Retinal pigment epithelial cell (primary cell): ENCODE results near the gene CRYL1.

Experiments
- DNase-seq: peaks from one replicate; pipeline ENCODE4 v3.0.0-alpha.2; 2010; ENCODE audit warnings: low read depth
- H3K4me3 ChIP-seq: 2 replicates; pipeline ENCODE4 v1.5.1; 2011; ENCODE audit warnings: mild to moderate bottlenecking, low read length, control low read depth, moderate library complexity
- CTCF ChIP-seq: conservative IDR thresholded peaks from 2 replicates; pipeline ENCODE4 v1.5.1; 2011; ENCODE audit warnings: low read depth, low read length, control low read depth, inconsistent platforms

The CRYL1 gene

DNA sequence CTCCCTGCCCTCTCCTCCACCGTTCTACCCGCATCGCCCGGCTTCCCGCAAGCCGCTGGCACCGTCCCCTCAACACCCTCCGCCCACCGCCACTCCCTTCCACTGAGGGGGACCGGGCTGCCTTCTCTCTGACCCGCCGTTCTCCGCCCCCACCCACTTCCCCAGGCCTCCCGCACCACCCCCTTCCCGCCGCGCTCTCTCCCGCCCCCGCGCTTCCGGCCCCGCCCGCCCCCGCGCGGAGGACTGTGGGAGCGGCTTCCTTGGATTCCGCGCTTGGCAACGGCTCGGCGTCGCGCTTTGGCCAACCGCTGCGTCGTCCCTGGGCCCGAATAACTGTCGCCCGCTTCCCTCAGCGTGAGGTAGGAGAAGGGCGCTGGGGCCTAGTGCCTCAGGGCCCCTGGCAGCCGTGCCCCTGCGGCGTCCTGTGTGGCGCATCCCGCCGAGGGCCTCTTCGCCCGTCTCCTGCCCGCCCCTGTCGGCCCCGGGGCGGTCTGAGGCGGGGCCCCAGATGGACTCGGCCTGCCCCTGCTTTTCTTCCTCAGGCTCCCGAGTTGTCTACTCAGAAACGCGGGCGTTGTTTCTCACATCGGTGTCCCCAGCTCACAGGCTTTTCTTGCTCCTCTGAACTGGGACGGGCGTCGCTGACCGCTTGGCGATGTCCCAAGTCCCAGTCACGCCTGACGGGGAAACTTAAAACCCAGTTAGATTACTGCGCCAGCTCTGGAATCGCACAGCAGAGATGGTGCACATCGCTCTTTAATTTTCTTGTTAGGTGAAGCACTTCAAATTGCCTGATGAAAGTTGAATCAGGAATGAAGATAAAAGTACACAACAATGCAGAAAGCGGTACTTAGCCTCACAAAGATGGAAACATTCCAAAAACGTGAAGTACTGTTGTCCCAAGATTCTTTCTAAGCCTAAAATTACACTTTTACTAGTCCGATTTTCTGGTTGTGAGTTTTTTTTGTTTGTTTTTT is 41.5 kb upstream of the CRYL1 start, which contains the start of gene IFT88:
IFT88 (plus strand) TSS at position 260 of the 977 bp plus-strand sequence. CDS start 7,229 bp downstream, outside the sequence.
- TF ChIP-seq CTCF: no peak
- H3K4me3 ChIP-seq: peak within 1 kb of the TSS; percentile 82
- peak; percentile 58 for DNase-seq

DNA sequence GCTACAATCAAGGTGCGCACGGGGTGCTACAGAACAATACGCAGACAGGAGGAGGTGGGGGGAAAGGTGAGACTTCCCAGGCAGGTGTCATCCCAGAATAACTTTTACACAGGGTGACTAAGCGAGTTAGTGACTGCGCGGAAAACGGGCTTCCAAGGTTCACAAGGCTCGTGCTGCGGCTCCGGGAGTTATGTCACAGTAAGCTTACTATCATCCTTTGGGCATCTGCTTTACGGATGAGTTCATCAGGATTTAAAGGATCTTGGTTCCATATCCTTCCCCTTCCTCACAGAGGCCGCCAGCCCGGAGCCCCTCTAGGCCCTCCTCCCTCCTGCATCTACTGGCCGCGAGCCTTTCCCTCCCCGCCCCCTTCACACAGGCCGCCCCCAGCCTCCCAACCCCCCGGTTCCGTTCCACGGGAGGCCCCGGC is 40.8 kb upstream of the CRYL1 start:
- peak; percentile 21 for DNase-seq
- TF ChIP-seq CTCF: no peak
- peak overlapping the region; percentile 82 for H3K4me3 ChIP-seq

- H3K4me3 ChIP-seq: no peak overlapping the region
- no peak for TF ChIP-seq CTCF
- DNase-seq: no peak
These were observed 39.6 kb upstream of the CRYL1 start for GRCh38 chr13:20565115-20565736.

- DNase-seq: no peak
- H3K4me3 ChIP-seq: no peak overlapping the region
- no peak for TF ChIP-seq CTCF
These were observed 36.1 kb upstream of the CRYL1 start for GRCh38 chr13:20561741-20562140.

GRCh38 chr13:20559659-20560356 is 34.2 kb upstream of the CRYL1 start:
- H3K4me3 ChIP-seq: no peak overlapping the region
- TF ChIP-seq CTCF: no peak
- no peak for DNase-seq

DNA sequence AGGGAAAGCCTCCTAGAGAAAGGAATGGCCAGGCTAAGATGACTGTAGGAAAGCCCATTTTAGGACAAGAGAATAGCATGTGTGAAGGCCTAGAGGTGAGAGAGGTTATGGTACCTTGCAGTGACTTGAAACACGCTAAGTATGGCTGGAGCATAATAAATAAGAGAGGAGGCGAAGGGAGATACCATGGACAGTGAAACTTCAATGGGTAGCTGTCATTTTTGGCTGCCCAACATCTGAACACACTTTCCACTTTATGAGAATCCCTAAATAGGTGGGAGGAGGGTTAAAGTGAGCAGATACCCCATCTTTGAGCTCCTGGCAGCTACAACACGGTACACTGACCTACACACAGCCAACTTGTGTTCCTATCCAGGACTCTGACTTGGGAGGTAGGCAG is 33.3 kb upstream of the CRYL1 start:
- no peak for DNase-seq
- TF ChIP-seq CTCF: no peak

More for the DNA sequence above, 33.3 kb upstream of the CRYL1 start:
- H3K4me3 ChIP-seq: no peak overlapping the region
